GM10266 (cell line): Measurements from ENCODE around the gene CBLC.

Experiments
- DNase-seq: peaks from one replicate; pipeline ENCODE4 v3.0.0; 2012; ENCODE audit errors: extremely low spot score
- CTCF ChIP-seq: IDR thresholded peaks from 2 replicates; pipeline ENCODE4 v1.5.1; 2012; ENCODE audit warnings: mild to moderate bottlenecking, low read depth; ENCODE audit not compliant: control insufficient read depth, insufficient read depth; ENCODE audit errors: missing control alignments

Gene CBLC

GRCh38 chr19:44789943-44790483 lies 12.3 kb downstream of the CBLC start:
- DNase-seq = no peak
- TF ChIP-seq CTCF = no peak

GRCh38 chr19:44792281-44792680 lies 14.6 kb downstream of the CBLC start:
- TF ChIP-seq CTCF = no peak
- no peak for DNase-seq

GRCh38 chr19:44794610-44795009 lies 16.9 kb downstream of the CBLC start:
- no peak for TF ChIP-seq CTCF
- no peak for DNase-seq

GRCh38 chr19:44795398-44795987 lies 17.8 kb downstream of the CBLC start:
- DNase-seq = no peak
- TF ChIP-seq CTCF = no peak

GRCh38 chr19:44796701-44797115 lies 19.0 kb downstream of the CBLC start:
- DNase-seq = no peak

GRCh38 chr19:44799627-44800346 lies 22.1 kb downstream of the CBLC start:
- TF ChIP-seq CTCF = no peak
- DNase-seq = no peak

More at GRCh38 chr19:44796701-44797115, 19.0 kb downstream of the CBLC start:
- TF ChIP-seq CTCF = no peak

- DNase-seq = peak; percentile 92
- TF ChIP-seq CTCF = peak; percentile 98
These were observed 22.8 kb downstream of the CBLC start for GRCh38 chr19:44800461-44800860.
